AG10803 (cell line): ENCODE data around the gene CLDN5.

Source experiments
- DNase-seq: peaks from one replicate; pipeline ENCODE4 v3.0.0; 2010; ENCODE audit warnings: low read depth
- H3K4me3 ChIP-seq: 2 replicates; pipeline ENCODE4 v1.5.1; 2011; ENCODE audit warnings: mild to moderate bottlenecking, low read length, control low read depth
- CTCF ChIP-seq: conservative IDR thresholded peaks from 2 replicates; pipeline ENCODE4 v1.5.1; 2011; ENCODE audit warnings: mild to moderate bottlenecking, low read length, control low read depth, inconsistent platforms

The CLDN5 gene

GRCh38 chr22:19526076-19526701 is 2.0 kb upstream of the CLDN5 start:
- no peak overlapping the region for H3K4me3 ChIP-seq
- DNase-seq, result no peak
- no peak for TF ChIP-seq CTCF

GRCh38 chr22:19525666-19526065 is 1.5 kb upstream of the CLDN5 start:
- no peak for TF ChIP-seq CTCF
- H3K4me3 ChIP-seq, result no peak overlapping the region
- no peak for DNase-seq

GRCh38 chr22:19525116-19525660 is 978 bp upstream of the CLDN5 start:
- no peak for TF ChIP-seq CTCF
- H3K4me3 ChIP-seq, result no peak overlapping the region
- no peak for DNase-seq

- DNase-seq, result peak; percentile 23
- H3K4me3 ChIP-seq, result peak overlapping the region; percentile 9
Observed at GRCh38 chr22:19523240-19524169, 705 bp downstream of the CLDN5 start.

GRCh38 chr22:19522881-19523239 is 1.4 kb downstream of the CLDN5 start:
- TF ChIP-seq CTCF, result no peak
- H3K4me3 ChIP-seq, result no peak overlapping the region; the same call in 1 of the 2 replicates
- no peak for DNase-seq

More at GRCh38 chr22:19523240-19524169, 705 bp downstream of the CLDN5 start:
- TF ChIP-seq CTCF, result no peak

GRCh38 chr22:19522190-19522880 is 1.9 kb downstream of the CLDN5 start:
- DNase-seq, result no peak
- no peak overlapping the region for H3K4me3 ChIP-seq
- no peak for TF ChIP-seq CTCF
